Caco-2 (cell line): Measurements from ENCODE around the gene FHIT. TPM values are rescaled to one million over a fixed set of nuclear protein-coding genes. Genes with fewer than 3 reads are reported as not detected.

Experiments used
- BruUV-seq: library from RNA; stranded (reverse); fragments of 400-500 nt; replicated peaks from 2 replicates; lab custom pipeline; 2021; lab: Mats Ljungman, UMichigan
- CTCF ChIA-PET: fragments of 300-600 bp; sonication (Branson Sonifier 250); formaldehyde crosslinking; loops from one replicate; lab custom pipeline; 2022; ENCODE audit warnings: antibody characterized with exemption; lab: Charles Lee
- POLR2A ChIA-PET: fragments of 300-600 bp; sonication (Branson Sonifier 250); formaldehyde crosslinking; loops from one replicate; lab custom pipeline; 2022; ENCODE audit warnings: antibody characterized with exemption; lab: Charles Lee
- DNase-seq, 2 experiments: peaks; one replicate each; pipeline versions ENCODE4 v3.0.0 to v3.0.0-alpha.2; 2020 to 2022
- H3K27me3 ChIP-seq: replicated peaks from 2 replicates; pipeline ENCODE4 v1.6.0; 2011; ENCODE audit warnings: low read length; ENCODE audit not compliant: control insufficient read depth, insufficient read depth
- H3K36me3 ChIP-seq: 2 replicates; pipeline ENCODE4 v1.5.1; 2011; ENCODE audit warnings: low read length; ENCODE audit not compliant: control insufficient read depth, insufficient read depth
- H3K4me1 ChIP-seq: fragments of 250-450 bp; sonication (Bioruptor Pico); 2 replicates; pipeline ENCODE4 v1.5.1; 2020; ENCODE audit warnings: mild to moderate bottlenecking
- H3K4me3 ChIP-seq: 2 replicates; pipeline ENCODE4 v1.5.1; 2011; ENCODE audit warnings: low read depth, mild to moderate bottlenecking, control low read depth, low read length
- H3K9me3 ChIP-seq: fragments of 250-450 bp; sonication (Bioruptor Pico); 2 replicates; pipeline ENCODE4 v1.5.1; 2020; ENCODE audit warnings: mild to moderate bottlenecking, moderate library complexity
- H3K27ac Mint-ChIP-seq: one replicate; pipeline ENCODE4 v1.8.0; 2022; ENCODE audit warnings: mixed read lengths; ENCODE audit not compliant: unreplicated experiment
- H3K27me3 Mint-ChIP-seq: one replicate; pipeline ENCODE4 v1.8.0; 2022; ENCODE audit warnings: mixed read lengths; ENCODE audit not compliant: insufficient read depth, unreplicated experiment
- H3K36me3 Mint-ChIP-seq: one replicate; pipeline ENCODE4 v1.8.0; 2022; ENCODE audit warnings: mild to moderate bottlenecking, mixed read lengths; ENCODE audit not compliant: insufficient read depth, unreplicated experiment
- H3K4me1 Mint-ChIP-seq: one replicate; pipeline ENCODE4 v1.8.0; 2022; ENCODE audit warnings: low read depth, mixed read lengths; ENCODE audit not compliant: unreplicated experiment
- H3K4me3 Mint-ChIP-seq: one replicate; pipeline ENCODE4 v1.8.0; 2022; ENCODE audit warnings: mild to moderate bottlenecking, moderate library complexity, mixed read lengths; ENCODE audit not compliant: unreplicated experiment
- H3K9me3 Mint-ChIP-seq: one replicate; pipeline ENCODE4 v1.8.0; 2022; ENCODE audit warnings: mixed read lengths; ENCODE audit not compliant: unreplicated experiment
- intact Hi-C: fragments of 100-400 bp; cut with micrococcal nuclease; formaldehyde crosslinking; loops from one replicate; pipeline ENCODE4 v1.10.0; 2022; ENCODE audit not compliant: unreplicated experiment
- total RNA-seq: library from RNA; stranded (reverse); gene quantifications from 2 replicates; pipeline ENCODE4 v1.2.3, GENCODE V29; 2022
- TF ChIP-seq, protein P1 (sequence below), 2 experiments: fragments of 200-600 bp in 1 of 2; IDR thresholded peaks; 1 replicate in 1 of 2; 2 replicates in 1 of 2; pipeline versions ENCODE4 v1.5.1 to v1.8.0; 2011 to 2022; ENCODE audit warnings: antibody characterized with exemption in 1 of 2, control low read depth in 1 of 2, inconsistent platforms in 1 of 2, low read depth in 1 of 2, low read length in 1 of 2, mild to moderate bottlenecking in 1 of 2, moderate library complexity in 1 of 2; ENCODE audit not compliant: insufficient read depth in 1 of 2, severe bottlenecking in 1 of 2, unreplicated experiment in 1 of 2

The FHIT gene
- total RNA-seq, 1 experiment from 2014 or later: 8.3 TPM

DNA sequence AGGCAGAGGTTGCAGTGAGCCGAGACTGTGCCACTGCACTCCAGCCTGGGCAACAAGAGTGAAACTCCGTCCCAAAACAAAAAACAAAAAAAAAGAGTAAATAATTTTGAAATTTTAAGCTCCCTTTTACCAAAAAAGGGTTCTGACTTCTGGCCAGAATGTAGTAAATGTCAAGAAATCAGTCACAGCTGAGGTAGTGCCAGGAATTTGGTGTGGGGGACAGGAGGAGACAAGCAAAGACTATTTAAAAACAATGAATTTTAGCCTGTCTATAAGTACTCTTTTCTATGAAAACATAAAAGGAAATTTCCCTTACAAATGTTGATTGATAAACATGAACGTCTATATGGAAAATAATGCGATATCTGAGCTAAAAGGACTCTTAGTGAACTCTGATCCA lies 363.7 kb downstream of the FHIT start:
- no peaks in the 10 kb centered on the region for H3K27me3 ChIP-seq
- TF ChIP-seq, protein P1, sequence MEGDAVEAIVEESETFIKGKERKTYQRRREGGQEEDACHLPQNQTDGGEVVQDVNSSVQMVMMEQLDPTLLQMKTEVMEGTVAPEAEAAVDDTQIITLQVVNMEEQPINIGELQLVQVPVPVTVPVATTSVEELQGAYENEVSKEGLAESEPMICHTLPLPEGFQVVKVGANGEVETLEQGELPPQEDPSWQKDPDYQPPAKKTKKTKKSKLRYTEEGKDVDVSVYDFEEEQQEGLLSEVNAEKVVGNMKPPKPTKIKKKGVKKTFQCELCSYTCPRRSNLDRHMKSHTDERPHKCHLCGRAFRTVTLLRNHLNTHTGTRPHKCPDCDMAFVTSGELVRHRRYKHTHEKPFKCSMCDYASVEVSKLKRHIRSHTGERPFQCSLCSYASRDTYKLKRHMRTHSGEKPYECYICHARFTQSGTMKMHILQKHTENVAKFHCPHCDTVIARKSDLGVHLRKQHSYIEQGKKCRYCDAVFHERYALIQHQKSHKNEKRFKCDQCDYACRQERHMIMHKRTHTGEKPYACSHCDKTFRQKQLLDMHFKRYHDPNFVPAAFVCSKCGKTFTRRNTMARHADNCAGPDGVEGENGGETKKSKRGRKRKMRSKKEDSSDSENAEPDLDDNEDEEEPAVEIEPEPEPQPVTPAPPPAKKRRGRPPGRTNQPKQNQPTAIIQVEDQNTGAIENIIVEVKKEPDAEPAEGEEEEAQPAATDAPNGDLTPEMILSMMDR (IDR thresholded peaks at IDR 0.05; ENCODE audit: insufficient read depth in 1 of 2, low read depth in 1 of 2, low read length in 1 of 2, severe bottlenecking in 1 of 2, unreplicated experiment in 1 of 2): no peak
- no peaks in the 10 kb centered on the region for H3K27me3 Mint-ChIP-seq
- no peaks in the 10 kb centered on the region for H3K36me3 ChIP-seq
- ChIA-PET CTCF (no interaction called here), POLR2A (no interaction called here)
- no peak overlapping the region for H3K27ac Mint-ChIP-seq
- H3K4me3 ChIP-seq: no peak overlapping the region
- BruUV-seq: no TSS peak
- no peaks in the 10 kb centered on the region for H3K4me1 Mint-ChIP-seq
- intact Hi-C loops: no loop called here
- H3K4me3 Mint-ChIP-seq: no peak overlapping the region
- H3K4me1 ChIP-seq: no peaks in the 10 kb centered on the region
- no peaks in the 10 kb centered on the region; the same call in 1 of the 2 replicates for H3K9me3 ChIP-seq
- no peak for DNase-seq
- no peaks in the 10 kb centered on the region for H3K36me3 Mint-ChIP-seq
- no peaks in the 10 kb centered on the region for H3K9me3 Mint-ChIP-seq

DNA sequence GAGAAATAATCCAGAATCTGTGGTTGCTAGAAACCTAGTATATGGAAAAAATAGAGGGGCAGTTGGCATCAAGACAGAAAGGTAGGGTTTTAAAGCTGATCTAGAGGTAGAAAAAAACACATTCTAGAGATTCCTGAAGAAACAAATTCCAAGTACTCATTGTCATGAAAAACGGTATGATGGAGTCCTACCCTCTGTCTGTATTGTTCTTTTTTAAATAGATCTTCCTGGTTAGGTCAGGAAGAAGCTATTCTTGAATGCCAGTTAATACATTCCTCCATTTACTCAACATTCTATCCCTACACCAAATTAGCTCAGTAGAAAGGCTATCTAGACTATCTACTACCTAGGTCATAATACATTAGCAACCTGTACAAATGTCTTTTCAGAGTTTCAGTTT lies 364.7 kb downstream of the FHIT start:
- Mint-ChIP-seq H3K27ac (no peak overlapping the region), H3K27me3 (peaks cover 5% of the 10 kb centered on the region), H3K9me3 (no peaks in the 10 kb centered on the region), H3K4me1 (no peaks in the 10 kb centered on the region), H3K4me3 (no peak overlapping the region), H3K36me3 (no peaks in the 10 kb centered on the region)
- Histone ChIP-seq H3K4me3 (no peak overlapping the region), H3K36me3 (no peaks in the 10 kb centered on the region), H3K27me3 (no peaks in the 10 kb centered on the region), H3K4me1 (no peaks in the 10 kb centered on the region), H3K9me3 (no peaks in the 10 kb centered on the region; the same call in 1 of the 2 replicates)
- intact Hi-C loops: no loop called here
- POLR2A ChIA-PET: no interaction called here
- DNase-seq: no peak
- CTCF ChIA-PET: no interaction called here
- BruUV-seq: no TSS peak
- TF ChIP-seq, protein P1 (IDR thresholded peaks at IDR 0.05; ENCODE audit: insufficient read depth in 1 of 2, low read depth in 1 of 2, low read length in 1 of 2, severe bottlenecking in 1 of 2, unreplicated experiment in 1 of 2): no peak

DNA sequence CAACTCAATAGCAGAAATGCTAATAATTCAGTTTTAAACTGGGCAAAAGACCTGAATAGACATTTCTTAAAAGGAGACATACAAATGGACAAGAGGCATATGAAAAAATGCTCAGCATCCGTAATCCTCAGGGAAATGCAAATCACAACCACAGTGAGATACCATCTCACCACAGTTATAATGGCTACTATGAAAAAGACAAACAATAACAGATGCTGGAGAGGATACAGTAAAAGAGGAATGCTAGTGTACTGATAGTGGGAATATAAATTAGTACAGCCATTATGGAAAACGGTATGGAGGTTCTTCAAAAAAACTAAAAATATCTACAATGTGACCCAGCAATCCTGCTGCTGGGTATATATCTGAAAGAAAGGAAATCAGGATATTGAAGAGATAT lies 367.2 kb downstream of the FHIT start:
- Mint-ChIP-seq H3K27me3 (peaks cover 5% of the 10 kb centered on the region), H3K36me3 (no peaks in the 10 kb centered on the region), H3K4me1 (no peaks in the 10 kb centered on the region), H3K27ac (no peak overlapping the region), H3K4me3 (no peak overlapping the region), H3K9me3 (no peaks in the 10 kb centered on the region)
- Histone ChIP-seq H3K36me3 (no peaks in the 10 kb centered on the region), H3K27me3 (no peaks in the 10 kb centered on the region), H3K4me3 (no peak overlapping the region), H3K4me1 (no peaks in the 10 kb centered on the region), H3K9me3 (no peaks in the 10 kb centered on the region; the same call in 1 of the 2 replicates)
- BruUV-seq: no TSS peak
- POLR2A ChIA-PET: no interaction called here
- TF ChIP-seq, protein P1 (IDR thresholded peaks at IDR 0.05; ENCODE audit: insufficient read depth in 1 of 2, low read depth in 1 of 2, low read length in 1 of 2, severe bottlenecking in 1 of 2, unreplicated experiment in 1 of 2): no peak
- no peak for DNase-seq
- intact Hi-C loops: no loop called here
- CTCF ChIA-PET: no interaction called here
